Gastroesophageal sphincter (tissue), 3 donors: ENCODE results near the gene ASPG.

ENCODE experiments used
- EP300 ChIP-seq: sonication (generic); formaldehyde crosslinking; IDR thresholded peaks from one replicate; pipeline ENCODE4 v1.6.1; 2017; ENCODE audit warnings: antibody characterized with exemption, mild to moderate bottlenecking
- POLR2A ChIP-seq, 2 donors: fragments of 450-650 bp; IDR thresholded peaks; one replicate each; pipeline ENCODE4 v1.6.1; 2017; ENCODE audit warnings: antibody characterized with exemption in 2 of 2, mild to moderate bottlenecking in 2 of 2, moderate library complexity in 1 of 2
- TF ChIP-seq, protein P1 (sequence below), 4 experiments: fragments of 200-600 bp in 2 of 4; fragments of 450-650 bp in 2 of 4; sonication (generic) in 1 of 4; IDR thresholded peaks; one replicate each; pipeline ENCODE4 v1.5.1; 2017 to 2019; ENCODE audit warnings: antibody characterized with exemption in 4 of 4, mild to moderate bottlenecking in 2 of 4, moderate library complexity in 2 of 4

DNA sequence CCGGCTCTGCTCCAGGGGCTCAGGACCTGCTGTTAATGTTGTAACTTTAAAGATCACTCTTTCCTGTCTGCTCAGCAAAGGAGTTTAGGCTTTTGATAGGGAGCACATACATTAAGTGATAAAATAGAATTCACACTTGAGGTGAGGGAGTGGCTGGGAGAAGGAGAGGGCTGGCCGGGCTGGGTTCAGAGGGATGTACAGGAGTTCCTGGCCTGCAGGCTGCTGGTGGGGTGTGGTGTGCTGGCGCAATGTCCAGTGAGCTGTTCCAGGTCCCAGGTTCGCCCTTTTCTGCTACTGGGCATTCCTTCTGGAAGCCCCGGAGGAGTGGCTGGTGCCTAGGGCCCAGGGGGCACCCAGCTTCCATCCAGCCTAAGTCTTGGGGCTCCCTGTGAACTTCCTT is 70.6 kb downstream of the ASPG start:
- TF ChIP-seq, protein P1, sequence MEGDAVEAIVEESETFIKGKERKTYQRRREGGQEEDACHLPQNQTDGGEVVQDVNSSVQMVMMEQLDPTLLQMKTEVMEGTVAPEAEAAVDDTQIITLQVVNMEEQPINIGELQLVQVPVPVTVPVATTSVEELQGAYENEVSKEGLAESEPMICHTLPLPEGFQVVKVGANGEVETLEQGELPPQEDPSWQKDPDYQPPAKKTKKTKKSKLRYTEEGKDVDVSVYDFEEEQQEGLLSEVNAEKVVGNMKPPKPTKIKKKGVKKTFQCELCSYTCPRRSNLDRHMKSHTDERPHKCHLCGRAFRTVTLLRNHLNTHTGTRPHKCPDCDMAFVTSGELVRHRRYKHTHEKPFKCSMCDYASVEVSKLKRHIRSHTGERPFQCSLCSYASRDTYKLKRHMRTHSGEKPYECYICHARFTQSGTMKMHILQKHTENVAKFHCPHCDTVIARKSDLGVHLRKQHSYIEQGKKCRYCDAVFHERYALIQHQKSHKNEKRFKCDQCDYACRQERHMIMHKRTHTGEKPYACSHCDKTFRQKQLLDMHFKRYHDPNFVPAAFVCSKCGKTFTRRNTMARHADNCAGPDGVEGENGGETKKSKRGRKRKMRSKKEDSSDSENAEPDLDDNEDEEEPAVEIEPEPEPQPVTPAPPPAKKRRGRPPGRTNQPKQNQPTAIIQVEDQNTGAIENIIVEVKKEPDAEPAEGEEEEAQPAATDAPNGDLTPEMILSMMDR (IDR thresholded peaks at IDR 0.05): no peak
- TF ChIP-seq EP300 (no peak), POLR2A (IDR thresholded peaks at IDR 0.05) (no peak)
